GM21723 (cell line): ENCODE results near the gene CFAP61.

Experiments used
- ATAC-seq: cut with Tn5 transposase; IDR thresholded peaks from one replicate; pipeline ENCODE4 v1.9.1; 2021; ENCODE audit warnings: mild to moderate bottlenecking, moderate library complexity; ENCODE audit not compliant: unreplicated experiment

The CFAP61 gene

GRCh38 chr20:20161611-20162010 is 109.3 kb downstream of the CFAP61 start:
- ATAC-seq = no peak

GRCh38 chr20:20167698-20168097 is 115.4 kb downstream of the CFAP61 start:
- no peak for ATAC-seq

GRCh38 chr20:20173254-20173653 is 120.9 kb downstream of the CFAP61 start:
- no peak for ATAC-seq

- ATAC-seq = no peak
These were observed 121.9 kb downstream of the CFAP61 start for GRCh38 chr20:20174089-20174835.

- no peak for ATAC-seq
These were observed 129.0 kb downstream of the CFAP61 start for GRCh38 chr20:20181322-20181721.

GRCh38 chr20:20184149-20184548 is 131.8 kb downstream of the CFAP61 start:
- ATAC-seq = no peak

GRCh38 chr20:20184706-20185105 is 132.4 kb downstream of the CFAP61 start:
- no peak for ATAC-seq

- ATAC-seq = no peak
These were observed 136.3 kb downstream of the CFAP61 start for GRCh38 chr20:20188647-20189046.

- ATAC-seq = no peak
These were observed 140.0 kb downstream of the CFAP61 start for GRCh38 chr20:20192366-20192765.

GRCh38 chr20:20195021-20195705 is 142.8 kb downstream of the CFAP61 start:
- no peak for ATAC-seq

- no peak for ATAC-seq
These were observed 144.3 kb downstream of the CFAP61 start for GRCh38 chr20:20196610-20197009.

- ATAC-seq = no peak
These were observed 145.7 kb downstream of the CFAP61 start for GRCh38 chr20:20198011-20198410.

GRCh38 chr20:20199361-20200160 is 147.2 kb downstream of the CFAP61 start:
- no peak for ATAC-seq

- ATAC-seq = no peak
These were observed 148.8 kb downstream of the CFAP61 start for GRCh38 chr20:20201124-20201523.

- ATAC-seq = no peak
These were observed 149.3 kb downstream of the CFAP61 start for GRCh38 chr20:20201639-20202038.

GRCh38 chr20:20202768-20203167 is 150.4 kb downstream of the CFAP61 start:
- no peak for ATAC-seq

GRCh38 chr20:20203784-20204183 is 151.5 kb downstream of the CFAP61 start:
- no peak for ATAC-seq

- ATAC-seq = no peak
These were observed 151.9 kb downstream of the CFAP61 start for GRCh38 chr20:20204256-20204655.

GRCh38 chr20:20205141-20205861 is 153.0 kb downstream of the CFAP61 start:
- no peak for ATAC-seq

- no peak for ATAC-seq
These were observed 153.5 kb downstream of the CFAP61 start for GRCh38 chr20:20205862-20206236.

GRCh38 chr20:20206788-20207187 is 154.5 kb downstream of the CFAP61 start:
- ATAC-seq = peak; percentile 58
